Anterior cingulate cortex (tissue), 58 donors: Measurements from ENCODE around the gene XDH.

ENCODE experiments used
- DNase-seq, 58 donors: peaks; one replicate each; lab custom pipeline; 2025; lab: John Stamatoyannopoulos, UW

Gene XDH

DNA sequence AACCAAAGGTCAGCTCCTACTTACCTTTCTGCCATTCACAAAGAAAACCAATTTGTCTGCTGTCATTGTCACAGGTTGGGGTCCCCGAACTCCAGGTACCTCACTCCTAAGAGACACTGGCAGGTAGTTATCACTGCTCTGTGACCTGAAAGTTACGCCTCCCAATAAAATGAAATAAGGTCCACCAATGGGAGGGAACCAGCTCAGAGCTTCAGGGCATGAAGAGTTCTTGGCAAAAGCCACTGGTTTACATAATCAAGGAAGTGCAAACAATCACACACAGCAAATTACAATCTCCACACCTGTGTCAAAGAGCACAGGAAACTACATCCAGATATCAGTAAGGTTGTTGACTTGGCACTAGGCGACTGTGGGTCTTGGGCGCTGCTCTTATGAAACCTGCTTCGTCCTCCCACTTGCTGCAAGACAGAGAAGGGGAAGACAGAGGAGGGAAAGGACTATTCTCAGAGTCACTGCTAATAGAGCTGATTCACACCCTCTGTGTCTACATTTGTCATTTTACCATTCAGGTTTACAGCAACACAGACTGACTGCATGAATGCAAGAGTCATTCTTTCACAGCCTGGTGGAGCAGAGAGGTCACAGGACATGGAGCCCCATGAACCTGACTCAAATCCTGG, at the start of gene XDH:
XDH (minus strand) TSS at position 142 of the 641 bp plus-strand sequence; CDS start at position 66, 76 bp downstream.
- DNase-seq: no peak

DNA sequence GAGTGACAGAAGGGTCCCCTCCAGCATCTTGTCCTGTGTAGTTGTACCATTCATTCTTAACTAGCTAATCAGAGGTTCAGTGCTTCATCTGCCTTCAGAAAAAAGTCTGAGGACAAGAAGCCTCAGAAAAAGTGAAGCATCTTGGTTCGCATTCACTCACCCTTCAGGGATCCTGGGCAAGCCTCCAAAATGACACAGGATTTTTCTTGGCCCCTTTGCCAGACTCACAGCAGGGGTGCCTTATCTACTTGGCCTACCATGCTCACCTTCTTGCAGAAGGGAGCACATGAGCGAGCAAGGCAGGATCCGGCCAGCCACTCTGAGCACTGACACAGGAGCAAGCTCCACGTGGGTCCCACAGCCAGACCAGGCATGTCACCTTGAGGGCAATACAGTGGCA, 43.1 kb upstream of the XDH start:
- no peak for DNase-seq

DNA sequence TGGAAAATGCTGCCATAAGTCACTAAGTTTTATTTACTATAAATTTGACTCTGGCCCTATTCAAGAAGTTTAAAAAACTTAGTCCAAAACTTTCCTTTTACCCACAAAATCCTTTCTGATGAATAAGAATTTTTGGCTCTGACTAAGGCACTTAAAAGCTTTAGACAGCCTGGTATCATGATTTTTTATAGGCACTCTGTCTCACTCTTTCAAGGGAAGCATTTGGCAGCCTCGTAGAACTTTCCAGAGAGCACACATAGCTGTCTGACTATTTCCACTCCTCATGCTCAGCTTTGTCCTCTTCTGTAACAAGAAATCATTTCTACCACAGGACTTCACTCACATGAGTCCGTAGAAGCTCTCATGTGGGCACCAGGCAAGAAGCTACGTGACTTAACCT, 32.3 kb upstream of the XDH start:
- no peak for DNase-seq

DNA sequence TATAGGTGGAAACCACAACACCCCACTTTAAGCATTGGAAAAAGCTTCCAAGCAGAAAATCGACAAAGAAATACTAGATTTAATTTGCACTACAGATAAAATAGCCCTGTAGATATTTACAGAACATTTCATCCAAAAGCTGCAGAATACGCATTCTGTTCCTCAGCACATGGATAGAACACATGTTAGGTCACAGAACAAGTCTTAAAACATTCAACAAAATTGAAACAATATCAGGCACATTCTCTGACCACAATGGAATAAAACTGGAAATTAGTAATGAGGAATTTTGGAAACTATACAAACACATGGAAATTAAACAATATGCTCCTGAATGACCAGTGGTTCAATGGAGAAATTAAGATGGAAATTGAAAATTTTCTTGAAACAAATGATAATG, 27.8 kb upstream of the XDH start:
- DNase-seq: no peak

DNA sequence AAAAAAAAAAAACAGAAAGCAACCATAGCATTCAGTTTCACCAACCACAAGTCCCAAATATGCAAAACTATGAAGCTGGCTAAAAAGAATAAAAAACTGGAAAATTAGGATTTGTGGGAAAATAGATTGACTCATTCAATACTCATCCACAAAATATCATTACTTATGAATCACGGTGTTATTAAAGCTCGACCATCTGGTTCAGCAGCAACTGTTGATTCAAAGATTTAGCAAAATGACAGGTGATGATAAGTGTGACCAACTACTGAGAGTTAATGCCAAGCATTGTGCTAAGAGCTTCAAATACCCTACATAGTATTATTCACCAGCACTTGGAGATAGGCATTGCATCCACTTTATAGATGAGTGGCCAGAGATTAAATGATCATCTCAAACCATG, 26.2 kb upstream of the XDH start:
- DNase-seq: no peak

DNA sequence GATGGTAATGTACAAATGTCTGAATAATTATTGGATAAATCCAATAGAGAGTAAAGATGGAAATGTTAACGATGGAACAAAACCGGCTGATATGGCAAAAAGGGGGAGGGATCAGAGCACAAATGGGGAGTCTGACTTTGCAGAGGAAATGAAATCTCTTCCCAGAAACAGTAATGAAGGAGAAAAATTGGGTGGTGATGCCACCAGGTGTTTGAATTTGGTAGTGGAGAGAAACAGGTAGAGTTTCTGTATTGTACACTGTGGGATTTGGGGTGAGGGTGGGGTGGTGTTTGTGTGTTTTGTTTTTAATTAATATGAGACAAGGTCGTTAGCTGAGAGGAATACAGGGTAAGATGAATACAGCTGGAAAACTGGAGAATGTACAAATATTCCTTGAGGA, 20.4 kb upstream of the XDH start:
- no peak for DNase-seq

DNA sequence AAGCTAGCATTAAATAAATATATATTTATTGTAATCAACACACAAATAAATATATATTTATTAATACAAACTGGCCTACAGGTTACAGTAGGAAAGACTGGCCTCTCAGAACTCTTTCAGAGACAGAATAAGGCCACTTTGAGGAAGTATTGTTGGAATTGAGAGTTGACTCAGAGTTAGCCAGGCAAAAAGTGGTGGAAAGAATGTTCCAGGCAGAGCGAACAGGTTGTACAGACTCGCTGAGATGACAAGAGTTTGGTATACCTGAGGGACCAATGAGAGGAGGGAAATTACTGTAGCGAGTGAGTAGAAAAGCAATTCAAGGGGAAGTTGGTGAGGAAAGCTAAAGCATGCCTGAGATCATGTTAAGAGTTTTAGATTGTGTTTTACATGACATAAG, 19.0 kb upstream of the XDH start:
- DNase-seq: no peak

DNA sequence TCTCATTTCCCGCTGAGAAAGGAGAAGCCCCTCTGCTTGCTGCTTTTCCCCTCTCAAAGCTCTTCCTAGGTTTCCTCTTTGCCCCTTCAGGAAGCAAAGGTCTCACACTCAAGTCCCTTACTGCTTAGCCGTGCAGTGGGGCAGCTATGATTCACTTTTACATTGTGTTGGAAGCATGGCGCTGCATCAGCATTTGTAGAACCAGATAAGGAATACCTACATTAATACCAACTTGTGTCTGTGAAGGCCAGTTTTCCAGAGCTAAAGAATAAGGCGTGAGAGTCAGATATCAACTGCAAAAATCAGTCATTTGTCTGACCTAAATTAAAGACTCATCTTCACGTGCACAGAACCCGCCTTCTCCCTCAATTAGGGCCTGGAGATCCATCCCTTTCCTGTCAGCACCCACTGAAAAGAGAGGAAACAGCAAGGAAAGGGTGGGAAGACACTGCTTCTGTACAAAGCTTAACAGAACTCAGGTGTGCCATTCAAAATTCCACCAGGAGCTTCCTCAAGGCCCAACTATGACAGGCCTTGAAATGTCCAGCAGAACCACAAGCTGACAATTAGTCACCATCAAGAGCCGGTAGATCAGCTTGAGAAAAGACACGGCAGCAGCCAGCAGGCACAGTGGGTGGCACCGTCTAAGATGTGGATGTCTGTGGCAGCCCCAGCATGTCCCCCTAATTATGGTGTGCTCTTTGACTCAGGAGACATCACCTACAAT, 16.1 kb upstream of the XDH start:
- no peak for DNase-seq

DNA sequence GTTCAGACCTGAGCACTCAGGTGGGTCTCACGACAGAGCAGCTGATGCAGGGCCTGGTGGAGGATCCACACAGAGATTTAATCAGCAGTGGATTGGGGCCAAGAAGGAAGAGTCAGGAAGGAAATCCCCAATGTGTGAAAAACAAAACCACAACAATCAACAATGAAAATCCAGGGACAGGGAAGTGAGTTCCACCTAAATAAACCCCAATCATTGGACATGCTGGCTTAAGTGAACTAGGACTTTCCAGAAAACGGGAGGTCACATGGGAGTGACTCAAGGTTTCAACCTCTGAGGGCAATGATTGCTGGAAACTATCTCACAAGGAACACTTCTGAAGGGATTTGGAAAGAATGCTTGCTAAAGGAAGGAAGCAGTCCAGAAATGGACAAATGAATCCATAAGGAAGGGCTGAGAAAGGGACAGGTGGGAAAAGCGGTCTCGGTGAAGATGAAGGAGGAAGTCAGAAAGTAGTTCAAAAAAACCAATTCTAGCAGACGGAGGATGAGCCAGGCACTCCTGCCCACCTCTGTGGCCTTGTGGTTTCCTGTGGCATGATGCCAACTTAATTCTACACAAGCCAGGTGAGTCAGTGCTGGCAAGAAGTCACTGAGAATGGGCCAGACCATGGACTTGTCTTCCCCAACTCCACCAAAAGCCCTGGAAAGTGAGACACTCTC, 15.4 kb upstream of the XDH start:
- DNase-seq: no peak

DNA sequence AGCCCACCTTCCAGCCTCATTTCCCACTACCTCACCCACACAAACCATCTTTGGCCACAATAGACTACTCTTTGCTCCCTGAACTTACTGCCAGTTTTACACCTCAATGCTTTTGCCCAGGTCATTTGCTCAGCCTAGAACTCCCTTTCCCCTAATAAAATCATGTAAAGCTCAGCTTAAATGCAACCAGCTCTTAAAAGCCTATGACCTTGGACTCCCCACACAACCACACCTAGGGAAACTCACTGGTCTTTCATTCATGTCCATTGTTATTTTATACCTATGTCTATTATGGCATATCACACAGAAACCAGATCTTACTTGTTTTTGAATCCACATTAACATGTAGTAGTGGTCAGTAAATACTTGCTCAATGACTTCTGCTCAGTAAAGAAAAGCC, 14.5 kb upstream of the XDH start:
- no peak for DNase-seq

DNA sequence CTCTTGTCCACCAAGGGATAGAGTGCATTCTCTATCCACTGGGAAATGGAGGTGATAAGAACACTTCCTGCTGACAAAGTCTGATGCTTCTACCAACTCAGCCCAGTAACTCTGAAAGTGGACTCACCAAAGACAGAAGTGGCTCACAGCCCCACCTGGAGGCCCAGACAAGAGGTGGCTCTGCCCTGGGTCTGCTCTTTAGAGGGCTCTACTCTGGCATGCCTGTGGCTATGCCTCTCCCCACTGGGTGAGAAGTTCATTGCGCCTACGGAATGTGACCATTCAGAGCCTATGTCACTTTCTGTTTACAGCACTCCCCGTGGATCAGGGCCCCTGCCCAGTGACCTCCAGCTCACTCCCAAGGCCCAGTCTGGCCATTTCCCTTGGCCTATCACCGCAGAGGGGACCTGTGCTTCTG, 13.5 kb upstream of the XDH start:
- no peak for DNase-seq

DNA sequence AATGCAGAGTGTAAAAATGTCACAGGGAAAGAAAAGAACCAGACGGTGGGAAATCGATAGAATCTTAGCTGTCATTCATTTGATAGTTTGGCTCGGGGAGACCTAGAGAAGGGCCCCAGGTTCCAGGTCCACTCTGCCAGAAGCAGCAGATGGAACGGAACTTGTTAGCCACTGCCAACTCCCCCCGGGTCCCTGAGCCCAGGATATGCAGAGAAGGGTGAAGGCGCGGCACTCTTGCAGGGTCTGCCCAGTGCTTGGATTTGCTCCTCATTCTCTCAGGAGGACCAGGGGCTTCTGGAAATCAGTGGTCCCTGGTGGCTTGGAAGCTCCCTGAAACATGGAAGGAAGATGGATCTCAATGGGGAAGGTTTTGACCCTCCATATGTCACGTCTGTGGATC, 11.6 kb upstream of the XDH start:
- DNase-seq: no peak

DNA sequence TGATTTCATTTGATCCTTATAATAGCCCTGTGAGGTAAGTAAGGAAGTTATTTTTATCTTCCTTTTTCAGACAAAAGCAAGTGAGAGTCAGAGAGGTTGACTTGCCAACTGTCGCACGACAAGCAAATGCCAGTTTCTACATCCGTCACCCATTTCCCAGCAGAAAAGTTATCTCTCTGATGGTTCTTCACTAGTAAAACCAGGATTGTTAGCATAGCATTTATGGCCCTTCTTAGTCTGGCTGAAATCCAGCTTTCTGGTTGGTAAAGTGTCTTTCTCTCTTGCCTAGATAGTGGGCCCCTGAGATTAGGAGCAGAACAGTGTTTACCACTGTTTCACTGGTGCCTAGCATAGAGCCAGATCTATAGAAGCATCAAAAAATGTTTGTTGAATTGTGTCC, 7.1 kb upstream of the XDH start:
- DNase-seq: no peak

DNA sequence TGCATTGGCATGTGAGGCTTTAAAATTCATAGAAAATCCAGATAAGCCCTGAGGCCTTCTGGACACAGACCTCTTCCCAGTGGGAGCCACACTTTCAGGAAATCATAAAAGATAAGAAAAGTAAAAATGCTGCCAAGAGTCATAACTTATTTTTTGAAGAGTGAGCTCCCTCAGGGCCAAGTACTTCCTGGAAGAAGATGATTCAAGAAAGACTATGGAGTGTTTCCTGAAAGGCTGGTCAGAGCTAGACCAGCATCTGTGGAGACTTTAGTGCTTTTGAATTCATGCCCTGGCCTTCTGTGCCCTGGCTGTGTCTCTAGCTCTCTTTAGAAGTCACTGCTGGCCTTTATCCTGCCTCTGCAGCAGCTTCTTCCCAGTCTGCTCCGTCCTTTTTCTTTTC, 6.4 kb upstream of the XDH start:
- DNase-seq: no peak

DNA sequence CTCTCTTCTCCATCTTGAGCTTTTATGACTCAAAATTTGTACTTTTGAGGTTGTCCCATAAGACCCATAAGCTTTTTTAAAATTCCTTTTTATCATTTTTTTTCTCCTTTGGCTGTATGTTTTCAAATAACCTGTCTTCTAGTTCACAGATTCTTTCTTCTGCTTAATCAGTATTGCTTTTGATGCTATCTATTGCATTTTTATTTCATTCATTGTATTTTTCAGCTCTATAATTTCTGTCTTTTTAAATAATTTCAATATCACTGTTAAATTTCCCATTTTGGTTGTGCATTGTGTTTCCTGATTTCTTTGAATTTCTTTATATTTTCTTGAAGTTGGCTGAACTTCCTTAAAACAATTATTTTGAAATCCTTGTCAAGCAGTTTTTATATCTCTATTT, 4.8 kb upstream of the XDH start:
- no peak for DNase-seq

DNA sequence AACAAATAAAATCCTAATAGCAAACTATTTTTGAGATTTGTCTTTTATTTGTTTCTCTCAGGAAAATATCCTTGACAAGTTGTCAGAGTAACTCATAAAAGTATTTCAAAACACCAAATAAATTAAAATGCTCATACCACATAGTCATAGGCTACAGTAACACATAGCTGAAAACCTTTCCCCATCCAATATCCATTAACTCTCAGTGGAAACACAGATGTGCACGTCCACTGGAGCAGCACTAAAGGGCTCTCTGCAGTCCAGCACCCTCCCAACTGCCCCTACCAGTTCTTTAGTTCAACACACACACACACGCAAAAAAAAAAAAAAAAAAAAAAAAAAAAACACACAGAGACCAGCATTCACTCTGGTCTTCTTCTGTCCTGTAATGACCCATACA, 879 bp upstream of the XDH start:
- DNase-seq: no peak

DNA sequence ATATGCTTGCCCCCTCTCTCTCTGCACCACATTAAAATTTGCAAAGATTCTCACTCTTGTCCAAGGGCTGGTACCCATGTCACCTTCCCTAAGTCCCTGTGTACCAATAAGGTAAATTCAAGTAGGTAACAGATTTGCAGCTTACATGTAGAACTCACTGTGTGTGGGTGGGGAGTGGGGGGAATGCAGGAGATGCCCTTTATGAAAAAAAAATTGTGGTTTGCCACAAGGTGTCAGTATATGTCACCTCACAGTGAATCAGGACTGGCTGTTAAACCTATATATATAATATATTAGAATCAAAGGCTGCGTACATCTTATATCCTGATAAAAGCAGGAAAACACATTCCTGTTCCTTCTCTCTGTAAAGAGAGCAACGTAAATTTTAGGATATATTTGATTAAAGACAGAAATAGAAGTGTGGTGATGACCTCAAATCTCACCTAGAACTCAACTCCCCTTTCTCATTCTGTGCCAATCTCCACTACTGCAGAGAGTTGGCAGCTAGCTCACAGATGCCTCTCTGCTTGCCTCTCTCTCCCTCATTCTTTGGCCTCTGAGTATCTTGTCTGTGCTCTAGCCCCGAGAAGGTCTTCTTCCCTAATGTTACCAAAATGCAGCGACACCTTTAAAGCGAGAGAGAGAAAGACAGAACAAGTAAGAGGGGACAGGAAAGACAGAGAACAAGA, 536 bp downstream of the XDH start:
- no peak for DNase-seq

DNA sequence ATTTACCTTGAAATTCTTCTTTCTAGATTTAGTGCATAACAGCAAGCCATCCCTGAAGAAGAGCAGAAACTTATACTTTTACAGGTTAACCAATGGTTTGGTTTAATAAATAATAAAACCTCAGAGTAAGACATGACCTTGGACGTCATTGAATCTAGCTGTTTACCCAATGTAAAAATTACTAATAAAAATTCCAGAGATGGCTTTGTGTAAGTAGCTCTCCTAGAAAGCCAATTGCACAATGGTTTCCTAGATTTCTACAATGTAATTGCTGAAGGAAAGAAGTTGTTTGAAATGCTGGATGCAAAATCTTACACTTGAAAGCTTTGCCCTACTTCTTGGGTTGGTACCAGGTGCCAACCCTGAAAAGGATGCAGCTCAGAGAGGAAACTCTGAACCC, 1.5 kb downstream of the XDH start:
- no peak for DNase-seq

DNA sequence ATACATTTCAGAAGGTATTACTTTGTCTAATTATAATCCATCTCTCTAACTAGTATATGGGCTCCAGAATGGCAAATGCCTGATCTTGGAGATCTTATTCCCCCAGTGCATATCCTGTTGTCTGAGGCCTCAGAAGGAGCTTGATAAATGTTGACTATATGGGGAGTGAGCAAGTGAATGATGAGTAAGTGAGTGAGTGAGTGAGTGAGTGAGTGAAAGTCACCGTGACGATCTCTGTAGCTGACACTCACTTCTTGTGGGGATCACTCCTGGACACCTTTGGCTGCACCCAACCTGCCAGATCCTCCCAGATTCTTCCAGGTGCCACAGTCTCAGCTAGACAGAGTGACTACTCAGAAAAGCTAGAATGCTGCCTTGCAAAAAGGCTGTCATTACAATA, 2.8 kb downstream of the XDH start:
- DNase-seq: no peak

DNA sequence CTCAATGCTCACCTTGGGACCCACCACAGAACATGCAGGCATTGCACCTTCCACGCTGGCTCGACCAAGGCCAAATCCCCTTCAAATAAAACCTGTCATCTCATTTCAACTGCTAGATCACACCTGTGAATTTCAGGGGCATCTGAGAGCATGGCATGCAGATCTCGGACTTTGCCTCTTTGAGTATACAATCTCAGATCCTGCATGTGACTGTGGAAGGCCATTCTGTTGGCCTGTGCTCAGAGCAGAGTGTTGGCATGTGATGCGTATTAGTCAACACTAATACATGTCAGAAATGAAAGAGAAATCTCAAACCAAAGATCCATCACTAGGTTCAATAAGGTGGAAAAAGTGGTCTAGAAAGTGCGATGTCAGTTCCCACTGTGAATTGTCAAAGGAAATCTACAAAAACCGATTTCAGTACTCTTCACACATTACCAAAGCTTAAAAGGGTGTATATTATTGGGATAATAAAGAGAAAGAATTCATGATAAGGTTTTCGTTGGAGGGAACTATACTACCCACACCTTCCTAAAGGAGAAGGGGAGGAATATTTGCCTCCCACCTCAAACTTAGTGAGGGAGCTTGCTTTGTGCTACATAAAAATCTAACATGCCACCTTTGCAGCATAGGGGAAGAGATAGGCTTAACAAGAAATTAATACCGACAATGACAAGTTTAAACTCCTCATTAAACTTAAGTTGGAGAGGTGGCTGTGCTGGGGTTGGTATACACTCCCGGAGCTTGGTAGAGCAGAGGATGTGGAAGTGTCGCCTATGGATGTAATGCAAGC, 7.8 kb downstream of the XDH start:
- no peak for DNase-seq

DNA sequence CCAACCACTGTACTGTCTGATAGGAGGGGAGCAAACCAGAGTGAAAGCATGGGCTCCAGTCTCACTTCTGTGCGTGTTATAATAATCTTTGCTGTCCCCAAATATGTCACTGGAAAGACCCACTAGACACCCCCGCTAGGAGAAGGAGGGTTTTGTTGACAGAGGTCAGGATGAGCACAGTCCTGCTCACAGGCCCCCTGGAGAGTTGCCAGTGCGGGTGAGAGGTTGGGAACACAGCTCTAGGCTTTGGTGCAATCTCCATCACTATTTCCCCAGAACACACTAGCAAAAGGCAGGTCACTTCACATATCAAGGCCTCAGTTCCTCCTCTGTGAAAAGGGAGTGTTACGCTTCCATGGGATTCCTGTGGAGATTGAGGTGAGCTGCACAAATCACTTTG, 9.7 kb downstream of the XDH start:
- DNase-seq: no peak
